GM12801 (cell line): ENCODE measurements around the gene SMAD7.

Experiments
- CTCF ChIP-seq: IDR thresholded peaks from one replicate; pipeline ENCODE4 v1.5.1; 2011; ENCODE audit warnings: control low read depth; ENCODE audit not compliant: insufficient read length; ENCODE audit errors: extremely low read depth

SMAD7 gene

DNA sequence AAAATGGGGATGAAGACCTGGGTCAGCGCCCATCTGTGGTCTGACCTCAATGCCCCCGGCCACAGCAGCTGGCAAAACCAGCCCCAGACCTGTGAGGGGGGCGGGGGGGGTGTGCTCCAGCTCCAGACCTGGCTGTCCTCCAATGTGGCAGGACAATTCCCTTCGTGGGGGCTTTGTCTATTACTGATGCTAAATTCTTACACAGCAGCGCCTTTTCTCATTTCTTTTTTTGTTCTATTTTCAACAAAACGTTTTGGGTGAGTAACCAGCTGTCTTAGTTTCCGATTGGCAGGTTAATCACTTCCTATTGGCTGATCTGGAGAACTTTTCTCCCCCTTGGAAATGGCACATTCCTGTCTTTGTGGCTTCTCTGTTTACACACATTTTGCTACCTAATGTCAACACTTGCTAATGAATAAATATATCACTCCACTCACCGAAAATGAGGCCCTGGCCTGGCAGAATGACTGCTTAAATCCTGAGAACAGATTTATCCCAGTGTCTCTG, 4.4 kb downstream of the SMAD7 start:
- TF ChIP-seq CTCF = no peak

- no peak for TF ChIP-seq CTCF
These were observed 4.9 kb downstream of the SMAD7 start for GRCh38 chr18:48945953-48946217.

- no peak for TF ChIP-seq CTCF
These were observed 6.1 kb downstream of the SMAD7 start for GRCh38 chr18:48944634-48945033.

DNA sequence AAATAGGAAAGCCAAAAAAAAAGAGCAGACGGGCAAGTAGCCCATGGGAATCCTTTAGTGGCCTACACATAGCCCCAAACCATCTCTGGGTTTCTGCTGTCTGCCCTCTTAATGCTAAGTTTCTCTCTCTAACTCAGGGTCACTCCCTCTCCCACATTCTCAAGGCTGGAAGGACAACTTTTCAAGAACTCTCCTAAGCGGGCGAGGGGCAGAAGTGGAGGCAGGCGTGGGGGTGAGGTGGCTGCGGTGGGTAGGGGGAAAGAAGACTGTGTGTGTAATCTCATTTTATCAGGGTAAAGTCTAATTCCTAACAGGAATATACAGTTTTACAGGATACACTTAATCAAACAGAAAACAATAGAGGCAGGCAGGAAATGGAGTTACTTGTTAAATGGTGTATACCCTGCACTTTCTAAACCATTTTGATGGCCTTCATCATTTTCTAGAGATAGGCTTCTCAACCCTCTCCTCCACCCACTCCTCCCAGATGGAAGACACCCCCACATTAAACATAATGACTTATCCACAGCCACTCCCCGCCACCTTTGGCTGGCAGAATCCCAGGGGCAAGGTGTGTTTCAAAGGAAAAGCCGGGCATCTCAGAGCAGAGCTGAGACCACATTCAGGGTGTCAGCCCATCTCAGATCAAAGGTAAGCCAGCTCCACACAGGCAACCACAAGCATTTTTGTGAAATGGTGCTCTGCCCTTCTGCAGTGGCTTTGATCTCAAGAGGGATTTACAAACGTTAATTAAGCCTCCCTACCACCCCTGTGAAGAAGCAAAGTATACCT, 6.8 kb downstream of the SMAD7 start:
- TF ChIP-seq CTCF = no peak

GRCh38 chr18:48943333-48943732, 7.4 kb downstream of the SMAD7 start:
- TF ChIP-seq CTCF = no peak

DNA sequence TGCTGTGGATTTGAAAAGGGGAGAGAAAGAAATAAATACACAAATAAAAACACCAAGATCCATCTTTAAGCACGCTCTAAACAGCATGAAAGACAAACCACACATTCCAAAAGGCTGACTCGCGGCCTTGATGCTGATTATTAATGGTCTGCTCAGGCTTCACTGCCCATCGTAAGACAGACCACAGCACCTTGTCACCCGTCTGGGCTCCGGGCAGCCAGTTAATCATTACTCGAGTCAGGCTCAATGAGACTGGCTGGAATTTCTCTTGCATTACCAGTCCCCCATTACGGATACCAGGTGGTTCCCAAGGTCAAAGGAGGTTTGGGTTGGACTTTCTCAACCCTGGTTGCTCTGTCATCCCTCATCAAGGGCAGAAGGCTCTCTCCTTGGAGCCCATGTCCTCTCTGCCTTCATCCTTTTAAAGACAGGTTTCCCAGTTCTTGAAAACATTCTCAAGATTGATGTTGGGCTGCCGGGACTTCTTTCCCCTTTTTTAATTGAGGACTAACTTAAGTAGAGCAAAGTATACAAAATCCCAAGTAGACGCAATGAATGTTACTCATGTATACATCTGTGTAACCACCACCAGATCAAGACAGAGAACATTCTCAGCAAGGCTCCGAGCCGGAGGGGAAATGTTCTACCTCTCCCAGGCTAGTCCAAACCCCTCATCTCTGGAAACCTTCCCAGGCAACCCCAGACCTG, 8.1 kb downstream of the SMAD7 start:
- TF ChIP-seq CTCF = no peak

- no peak for TF ChIP-seq CTCF
These were observed 8.7 kb downstream of the SMAD7 start for GRCh38 chr18:48942086-48942485.
